IMR-90 (cell line): Measurements from ENCODE around the gene EEF2K. TPM values are rescaled to one million over a fixed set of nuclear protein-coding genes. Genes with fewer than 3 reads are reported as not detected.

Source experiments
- ATAC-seq: fragments of 200-7000 bp; cut with Tn5 transposase; 2 replicates; pipeline ENCODE4 v1.9.1; 2020; ENCODE audit warnings: low read depth, mild to moderate bottlenecking, moderate library complexity
- BruUV-seq: library from RNA; stranded (reverse); fragments of 400-500 nt; replicated peaks from 2 replicates; lab custom pipeline; 2021; lab: Mats Ljungman, UMichigan
- CTCF ChIA-PET: fragments of 300-600 bp; formaldehyde crosslinking; extraction: SDS; loops from one replicate; lab custom pipeline; 2021; ENCODE audit warnings: antibody characterized with exemption; lab: Yijun Ruan, JAX
- POLR2A ChIA-PET: fragments of 300-600 bp; sonication (Branson Sonifier 250); formaldehyde crosslinking; loops from one replicate; lab custom pipeline; 2022; ENCODE audit warnings: antibody characterized with exemption; ENCODE audit not compliant: unreplicated experiment; lab: Charles Lee
- DNase-seq: peaks from one replicate; pipeline ENCODE4 v3.0.0; 2013
- H2AFZ ChIP-seq: replicated peaks from 2 replicates; pipeline ENCODE3; 2013; ENCODE audit warnings: low read length, mild to moderate bottlenecking; ENCODE audit not compliant: poor library complexity
- H2AK5ac ChIP-seq: 2 replicates; pipeline ENCODE4 v1.6.1; 2013; ENCODE audit warnings: low read depth, low read length, inconsistent platforms
- H2AK9ac ChIP-seq: replicated peaks from 2 replicates; pipeline ENCODE3; 2013; ENCODE audit warnings: mild to moderate bottlenecking, low read depth, low read length, moderate library complexity; ENCODE audit not compliant: poor library complexity
- H2BK120ac ChIP-seq: 2 replicates; pipeline ENCODE4 v1.6.1; 2013; ENCODE audit warnings: low read depth, low read length, inconsistent platforms
- H2BK15ac ChIP-seq: 3 replicates; pipeline ENCODE4 v1.6.1; 2013; ENCODE audit warnings: low read depth, low read length, inconsistent platforms
- H2BK20ac ChIP-seq: 2 replicates; pipeline ENCODE4 v1.6.1; 2013; ENCODE audit warnings: low read depth, mild to moderate bottlenecking, inconsistent platforms, low read length, moderate library complexity
- H2BK5ac ChIP-seq: 2 replicates; pipeline ENCODE4 v1.6.1; 2013; ENCODE audit warnings: mild to moderate bottlenecking, low read depth, low read length, inconsistent platforms; ENCODE audit not compliant: poor library complexity, severe bottlenecking
- H3K14ac ChIP-seq: replicated peaks from 2 replicates; pipeline ENCODE4 v1.6.1; 2013; ENCODE audit warnings: low read depth, low read length, inconsistent platforms
- H3K18ac ChIP-seq: 2 replicates; pipeline ENCODE4 v1.6.1; 2013; ENCODE audit warnings: low read depth, low read length, control low read depth
- H3K23ac ChIP-seq: 2 replicates; pipeline ENCODE4 v1.6.1; 2013; ENCODE audit warnings: low read depth, low read length, inconsistent platforms
- H3K27ac ChIP-seq: 2 replicates; pipeline ENCODE4 v1.5.1; 2013; ENCODE audit warnings: mild to moderate bottlenecking, control low read depth, low read length; ENCODE audit not compliant: insufficient read depth
- H3K27me3 ChIP-seq: 2 replicates; pipeline ENCODE4 v1.6.1; 2013; ENCODE audit warnings: low read length; ENCODE audit not compliant: control insufficient read depth, insufficient read depth
- H3K36me3 ChIP-seq: 2 replicates; pipeline ENCODE4 v1.6.1; 2013; ENCODE audit warnings: low read length, mixed read lengths; ENCODE audit not compliant: control insufficient read depth, insufficient read depth
- H3K4ac ChIP-seq: 2 replicates; pipeline ENCODE4 v1.6.1; 2013; ENCODE audit warnings: low read depth, low read length, inconsistent platforms
- H3K4me1 ChIP-seq: 2 replicates; pipeline ENCODE4 v1.6.1; 2013; ENCODE audit warnings: low read length, mixed read lengths; ENCODE audit not compliant: control insufficient read depth, insufficient read depth
- H3K4me2 ChIP-seq: 2 replicates; pipeline ENCODE4 v1.6.1; 2013; ENCODE audit warnings: low read depth, mild to moderate bottlenecking, control low read depth, low read length, moderate library complexity
- H3K4me3 ChIP-seq: 2 replicates; pipeline ENCODE4 v1.5.1; 2013; ENCODE audit warnings: low read depth, mild to moderate bottlenecking, control low read depth, low read length, moderate library complexity; ENCODE audit not compliant: insufficient read depth
- H3K56ac ChIP-seq: 2 replicates; pipeline ENCODE4 v1.6.1; 2013; ENCODE audit warnings: low read length, inconsistent platforms; ENCODE audit not compliant: insufficient read depth; ENCODE audit errors: extremely low read depth
- H3K79me1 ChIP-seq, 2 experiments: 2 replicates each; pipeline ENCODE4 v1.6.1; 2013; ENCODE audit warnings: low read length in 2 of 2, inconsistent platforms in 1 of 2, low read depth in 1 of 2
- H3K9ac ChIP-seq: 2 replicates; pipeline ENCODE4 v1.6.1; 2013; ENCODE audit warnings: low read depth, low read length, control low read depth
- H3K9me1 ChIP-seq: 2 replicates; pipeline ENCODE4 v1.6.1; 2013; ENCODE audit warnings: low read length, inconsistent platforms; ENCODE audit not compliant: insufficient read depth
- H3K9me3 ChIP-seq: 2 replicates; pipeline ENCODE4 v1.6.1; 2013; ENCODE audit warnings: low read length; ENCODE audit not compliant: control insufficient read depth, insufficient read depth
- H4K20me1 ChIP-seq: 2 replicates; pipeline ENCODE4 v1.6.1; 2013; ENCODE audit warnings: low read length, inconsistent platforms; ENCODE audit not compliant: insufficient read depth
- H4K5ac ChIP-seq: 2 replicates; pipeline ENCODE4 v1.6.1; 2013; ENCODE audit warnings: mild to moderate bottlenecking, low read depth, low read length, control low read depth
- H4K8ac ChIP-seq, 2 experiments: 2 replicates each; pipeline ENCODE4 v1.6.1; 2013; ENCODE audit warnings: low read depth in 2 of 2, low read length in 2 of 2, control low read depth in 1 of 2, inconsistent platforms in 1 of 2
- H4K91ac ChIP-seq: 2 replicates; pipeline ENCODE4 v1.6.1; 2013; ENCODE audit warnings: low read depth, low read length, inconsistent platforms; ENCODE audit not compliant: insufficient read depth
- CEBPB ChIP-seq: IDR thresholded peaks from 2 replicates; pipeline ENCODE4 v1.6.1; 2012; ENCODE audit warnings: low read depth, low read length, improper control_type of control experiment
- CHD1 ChIP-seq: IDR thresholded peaks from 2 replicates; pipeline ENCODE4 v1.6.1; 2012; ENCODE audit warnings: low read depth, low read length, improper control_type of control experiment
- MAFK ChIP-seq: IDR thresholded peaks from 2 replicates; pipeline ENCODE4 v1.6.1; 2012; ENCODE audit warnings: low read depth, low read length, improper control_type of control experiment
- MAZ ChIP-seq: IDR thresholded peaks from 2 replicates; pipeline ENCODE4 v1.6.1; 2012; ENCODE audit warnings: low read depth, mild to moderate bottlenecking, low read length, improper control_type of control experiment, moderate library complexity, borderline replicate concordance
- NFE2L2 ChIP-seq: fragments of 150-350 bp; IDR thresholded peaks from 2 replicates; pipeline ENCODE4 v1.6.1; 2016; ENCODE audit warnings: low read depth, mild to moderate bottlenecking, low read length
- RCOR1 ChIP-seq: IDR thresholded peaks from 2 replicates; pipeline ENCODE4 v1.6.1; 2012; ENCODE audit warnings: mild to moderate bottlenecking, low read length, improper control_type of control experiment; ENCODE audit not compliant: insufficient replicate concordance
- SMC3 ChIP-seq: fragments of 150-350 bp; IDR thresholded peaks from 2 replicates; pipeline ENCODE4 v1.6.1; 2016; ENCODE audit warnings: low read depth, mild to moderate bottlenecking, antibody characterized with exemption, low read length, moderate library complexity
- WGBS, 2 experiments: methylation state at CpG; one replicate each; pipeline versions ENCODE4 v1.1.5 to v1.1.7; 2013; ENCODE audit warnings: missing lambda C conversion rate in 2 of 2; ENCODE audit not compliant: insufficient read length in 1 of 2; ENCODE audit errors: extremely low coverage in 2 of 2; 5-methylcytosine and 5-hydroxymethylcytosine counted together
- dilution Hi-C: fragments of 300-500 bp; cut with HindIII; formaldehyde crosslinking; loops from one replicate; pipeline ENCODE4 v1.14.3; 2018; ENCODE audit warnings: low sequenced_read_pairs; ENCODE audit not compliant: unreplicated experiment
- in situ Hi-C: fragments of 300-500 bp; cut with MboI; formaldehyde crosslinking; loops from 3 replicates; pipeline ENCODE4 v1.14.3; 2019; ENCODE audit warnings: low sequenced_read_pairs, inconsistent platforms, mixed read lengths
- intact Hi-C: fragments of 100-400 bp; cut with micrococcal nuclease; formaldehyde crosslinking; loops from 2 replicates; pipeline ENCODE4 v1.10.0; 2022
- polyA plus RNA-seq, 3 experiments: library from polyadenylated mRNA; depleted of rRNA; stranded (reverse); fragments of >200 nt; gene quantifications; 2 replicates each; pipeline ENCODE4 v1.2.3, GENCODE V29; 2012; ENCODE audit warnings: low replicate concordance in 1 of 3
- total RNA-seq: library from RNA; depleted of rRNA; stranded (reverse); fragments of >200 nt; gene quantifications from 2 replicates; pipeline ENCODE4 v1.2.3, GENCODE V29; 2012
- TF ChIP-seq, protein P1 (sequence below): conservative IDR thresholded peaks from 2 replicates; pipeline ENCODE4 v1.5.1; 2012; ENCODE audit warnings: mild to moderate bottlenecking, low read depth, low read length, improper control_type of control experiment
- TF ChIP-seq, protein P2 (sequence below): fragments of 150-350 bp; IDR thresholded peaks from 2 replicates; pipeline ENCODE4 v1.6.1; 2017; ENCODE audit warnings: mild to moderate bottlenecking, antibody characterized with exemption, low read length, low read depth

Gene EEF2K
- total and polyA plus RNA-seq, 2 of the 4 experiments (the other 2 are of a cell fraction), result 9.7 to 16.5 TPM

DNA sequence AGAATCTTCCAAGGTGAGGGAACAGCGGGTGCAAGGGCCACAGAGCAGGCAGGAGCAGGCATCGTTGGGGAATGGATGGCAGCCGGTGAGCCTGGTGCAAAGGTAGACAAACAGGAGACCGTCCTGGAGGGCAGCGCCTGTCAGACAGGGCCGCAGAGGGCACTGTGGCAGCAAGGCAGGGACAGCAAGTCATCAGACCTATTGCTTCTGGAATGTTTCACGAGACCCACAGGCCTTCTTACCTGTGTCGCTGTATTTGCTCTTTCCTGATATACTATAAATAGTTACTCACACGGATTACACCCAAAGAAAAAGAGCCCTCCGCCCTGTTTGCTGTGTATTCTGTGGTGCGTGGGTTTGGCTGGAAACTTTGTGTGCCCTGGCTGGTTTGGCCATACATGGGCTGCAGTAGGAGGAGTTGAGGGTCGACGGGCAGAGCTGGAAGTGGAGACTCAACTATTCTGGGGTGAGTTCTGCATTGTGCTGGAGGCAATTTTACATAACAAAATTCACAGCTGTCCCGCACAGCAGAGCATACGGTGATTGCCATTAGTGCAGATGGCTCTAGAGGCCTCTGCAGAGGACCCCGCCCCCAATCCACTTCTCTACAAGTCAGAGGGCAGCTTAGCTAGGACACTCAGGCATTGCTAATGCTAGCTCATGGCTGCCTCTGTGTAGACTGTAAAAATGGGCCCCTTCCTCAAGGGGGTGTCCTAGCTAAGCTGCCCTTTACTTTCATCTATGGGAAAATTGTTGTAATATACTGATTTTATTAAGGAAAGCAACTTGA lies 72.6 kb downstream of the EEF2K start:
- Histone ChIP-seq H4K91ac (no peak overlapping the region), H2BK120ac (no peak overlapping the region), H3K27ac (no peak overlapping the region), H3K4me1 (no peaks in the 10 kb centered on the region), H3K27me3 (no peaks in the 10 kb centered on the region), H2BK20ac (no peak overlapping the region), H2AFZ (no peak overlapping the region), H3K79me1 (no peaks in the 10 kb centered on the region), H3K56ac (no peak overlapping the region), H2AK9ac (no peak overlapping the region), H3K23ac (no peak overlapping the region), H3K4me2 (no peak overlapping the region), H3K9me3 (0 out of 2 replicates have a peak, but pooled peaks cover 2% of the 10 kb centered on the region), H3K14ac (no peak overlapping the region), H2BK5ac (no peak overlapping the region), H4K20me1 (no peaks in the 10 kb centered on the region), H3K36me3 (peaks cover 51% of the 10 kb centered on the region), H3K9ac (no peak overlapping the region), H4K5ac (no peak overlapping the region), H4K8ac (no peak overlapping the region), H3K4ac (no peak overlapping the region), H3K18ac (no peak overlapping the region), H2BK15ac (no peak overlapping the region), H3K9me1 (0 out of 2 replicates have a peak, but pooled peaks cover 3% of the 10 kb centered on the region), H3K4me3 (no peak overlapping the region), H2AK5ac (no peak overlapping the region)
- WGBS, 2 experiments, result 83% methylated on average over 1 of the region's 16 CpGs; no CpG with 5 or more reads in 1 of the 2 experiments
- POLR2A ChIA-PET, result no interaction called here
- in situ Hi-C loops (no loop called here), dilution Hi-C loops (no loop called here), intact Hi-C loops (no loop called here)
- DNase-seq (no peak), ATAC-seq (no peak)
- TF ChIP-seq, protein P1, sequence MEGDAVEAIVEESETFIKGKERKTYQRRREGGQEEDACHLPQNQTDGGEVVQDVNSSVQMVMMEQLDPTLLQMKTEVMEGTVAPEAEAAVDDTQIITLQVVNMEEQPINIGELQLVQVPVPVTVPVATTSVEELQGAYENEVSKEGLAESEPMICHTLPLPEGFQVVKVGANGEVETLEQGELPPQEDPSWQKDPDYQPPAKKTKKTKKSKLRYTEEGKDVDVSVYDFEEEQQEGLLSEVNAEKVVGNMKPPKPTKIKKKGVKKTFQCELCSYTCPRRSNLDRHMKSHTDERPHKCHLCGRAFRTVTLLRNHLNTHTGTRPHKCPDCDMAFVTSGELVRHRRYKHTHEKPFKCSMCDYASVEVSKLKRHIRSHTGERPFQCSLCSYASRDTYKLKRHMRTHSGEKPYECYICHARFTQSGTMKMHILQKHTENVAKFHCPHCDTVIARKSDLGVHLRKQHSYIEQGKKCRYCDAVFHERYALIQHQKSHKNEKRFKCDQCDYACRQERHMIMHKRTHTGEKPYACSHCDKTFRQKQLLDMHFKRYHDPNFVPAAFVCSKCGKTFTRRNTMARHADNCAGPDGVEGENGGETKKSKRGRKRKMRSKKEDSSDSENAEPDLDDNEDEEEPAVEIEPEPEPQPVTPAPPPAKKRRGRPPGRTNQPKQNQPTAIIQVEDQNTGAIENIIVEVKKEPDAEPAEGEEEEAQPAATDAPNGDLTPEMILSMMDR, result no peak
- no peak for TF ChIP-seq CEBPB
- no peak for TF ChIP-seq NFE2L2
- no peak for TF ChIP-seq RCOR1
- no peak for TF ChIP-seq SMC3
- no peak for TF ChIP-seq CHD1
- no peak for TF ChIP-seq MAZ
- TF ChIP-seq, protein P2, sequence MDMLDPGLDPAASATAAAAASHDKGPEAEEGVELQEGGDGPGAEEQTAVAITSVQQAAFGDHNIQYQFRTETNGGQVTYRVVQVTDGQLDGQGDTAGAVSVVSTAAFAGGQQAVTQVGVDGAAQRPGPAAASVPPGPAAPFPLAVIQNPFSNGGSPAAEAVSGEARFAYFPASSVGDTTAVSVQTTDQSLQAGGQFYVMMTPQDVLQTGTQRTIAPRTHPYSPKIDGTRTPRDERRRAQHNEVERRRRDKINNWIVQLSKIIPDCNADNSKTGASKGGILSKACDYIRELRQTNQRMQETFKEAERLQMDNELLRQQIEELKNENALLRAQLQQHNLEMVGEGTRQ, result no peak
- TF ChIP-seq MAFK, result no peak
- CTCF ChIA-PET, result interaction anchor here (1.4 kb wide), 1 partner anchor 22 kb away, joined by 5 read pairs; no protein-coding TSS in a partner anchor
- no TSS peak for BruUV-seq
